ENCODE results near the gene RASSF5.

DNA sequence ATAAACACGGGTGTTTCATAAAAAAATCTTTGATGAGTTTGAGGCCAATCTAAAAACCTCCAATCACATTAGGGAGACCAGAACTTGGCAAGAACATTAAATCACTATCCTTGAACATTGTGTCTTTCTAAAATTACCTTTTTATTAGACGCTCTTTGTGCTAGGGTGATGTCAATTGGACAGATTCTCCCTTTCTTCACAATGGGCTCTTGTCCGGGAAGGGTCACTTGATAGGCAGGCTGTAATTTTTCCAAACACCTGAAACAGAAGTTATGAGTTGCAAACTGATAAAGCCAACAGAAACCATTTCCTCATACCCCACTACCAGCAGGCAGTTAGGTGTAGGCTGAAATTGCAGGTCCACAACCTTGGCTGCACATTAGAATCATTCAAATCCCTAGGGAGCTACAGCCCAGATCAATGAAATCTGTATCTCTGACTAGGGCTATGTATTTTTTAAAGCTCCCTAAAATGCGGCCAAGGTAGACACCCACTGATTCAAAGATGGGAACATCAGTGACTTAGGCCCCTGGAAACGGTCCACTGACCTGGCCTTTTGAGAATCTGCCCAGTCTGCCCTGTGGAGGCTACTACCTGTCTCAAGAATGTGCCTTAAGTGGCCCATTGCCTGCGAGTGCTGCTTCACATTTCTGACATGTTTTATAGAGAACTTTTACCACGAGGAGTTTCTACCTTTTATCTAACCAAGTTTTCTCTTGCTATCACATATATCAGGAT lies 88.4 kb downstream of the RASSF5 start:
- TF ChIP-seq, protein P1, sequence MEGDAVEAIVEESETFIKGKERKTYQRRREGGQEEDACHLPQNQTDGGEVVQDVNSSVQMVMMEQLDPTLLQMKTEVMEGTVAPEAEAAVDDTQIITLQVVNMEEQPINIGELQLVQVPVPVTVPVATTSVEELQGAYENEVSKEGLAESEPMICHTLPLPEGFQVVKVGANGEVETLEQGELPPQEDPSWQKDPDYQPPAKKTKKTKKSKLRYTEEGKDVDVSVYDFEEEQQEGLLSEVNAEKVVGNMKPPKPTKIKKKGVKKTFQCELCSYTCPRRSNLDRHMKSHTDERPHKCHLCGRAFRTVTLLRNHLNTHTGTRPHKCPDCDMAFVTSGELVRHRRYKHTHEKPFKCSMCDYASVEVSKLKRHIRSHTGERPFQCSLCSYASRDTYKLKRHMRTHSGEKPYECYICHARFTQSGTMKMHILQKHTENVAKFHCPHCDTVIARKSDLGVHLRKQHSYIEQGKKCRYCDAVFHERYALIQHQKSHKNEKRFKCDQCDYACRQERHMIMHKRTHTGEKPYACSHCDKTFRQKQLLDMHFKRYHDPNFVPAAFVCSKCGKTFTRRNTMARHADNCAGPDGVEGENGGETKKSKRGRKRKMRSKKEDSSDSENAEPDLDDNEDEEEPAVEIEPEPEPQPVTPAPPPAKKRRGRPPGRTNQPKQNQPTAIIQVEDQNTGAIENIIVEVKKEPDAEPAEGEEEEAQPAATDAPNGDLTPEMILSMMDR (optimal IDR thresholded peaks at IDR 0.05 in 1 of 3, IDR thresholded peaks at IDR 0.05 in 1 of 3, conservative IDR thresholded peaks at IDR 0.05 in 1 of 3; ENCODE audit: extremely low read depth in 1 of 3, insufficient read depth in 2 of 3, low read length in 3 of 3) = no peak
- TF ChIP-seq EZH2 (IDR thresholded peaks at IDR 0.05; ENCODE audit: low read length) = no peak

All from keratinocyte (primary cell).